Measurements from ENCODE around the gene ICAM2.
"Not testable (repeated sequence)": the region's sequence is repeated elsewhere in the genome, so short reads cannot be mapped to it uniquely, and the experiment has no call there.

Gene ICAM2

GRCh38 chr17:63984236-63984635 is 36.2 kb downstream of the ICAM2 start:
- H3K27me3 ChIP-seq (ENCODE audit: control insufficient read depth, low read length) = no peaks in the 10 kb centered on the region
- no peak overlapping the region for H3K27ac ChIP-seq (ENCODE audit: low read depth, low read length)
- no peaks in the 10 kb centered on the region for H3K36me3 ChIP-seq (ENCODE audit: control insufficient read depth, low read length)
- no peak overlapping the region for H3K4me2 ChIP-seq (ENCODE audit: low read length)
- no peaks in the 10 kb centered on the region for H3F3A ChIP-seq (ENCODE audit: control insufficient read depth, insufficient read depth)
- no peak overlapping the region for H3K4me3 ChIP-seq (ENCODE audit: low read length)
- H3K4me1 ChIP-seq (ENCODE audit: control insufficient read depth, low read length) = no peaks in the 10 kb centered on the region
- H4K20me1 ChIP-seq (ENCODE audit: control insufficient read depth, insufficient read depth, low read depth, low read length) = no peaks in the 10 kb centered on the region
- TF ChIP-seq EZH2phosphoT487 (IDR thresholded peaks at IDR 0.05; ENCODE audit: borderline replicate concordance, low read length) (no peak), CTCF (IDR thresholded peaks at IDR 0.05; ENCODE audit: low read depth, low read length, poor library complexity, severe bottlenecking) (no peak)
- no peaks in the 10 kb centered on the region for H3K79me2 ChIP-seq (ENCODE audit: control insufficient read depth, low read length)
- H3K9me2 ChIP-seq (replicated peaks; ENCODE audit: control insufficient read depth, low read length) = no peaks in the 10 kb centered on the region
- peaks cover 14% of the 10 kb centered on the region; the same call in 1 of the 2 replicates for H3K9me3 ChIP-seq (ENCODE audit: control insufficient read depth, insufficient read depth, low read length)

GRCh38 chr17:63983320-63983719 is 37.1 kb downstream of the ICAM2 start:
- Histone ChIP-seq H3K9me2 (replicated peaks; ENCODE audit: control insufficient read depth, low read length) (no peaks in the 10 kb centered on the region), H3K4me2 (ENCODE audit: low read length) (no peak overlapping the region), H3K36me3 (ENCODE audit: control insufficient read depth, low read length) (no peaks in the 10 kb centered on the region), H3K9me3 (ENCODE audit: control insufficient read depth, insufficient read depth, low read length) (peaks cover 14% of the 10 kb centered on the region; the same call in 1 of the 2 replicates), H3K4me3 (ENCODE audit: low read length) (no peak overlapping the region), H3K4me1 (ENCODE audit: control insufficient read depth, low read length) (no peaks in the 10 kb centered on the region), H4K20me1 (ENCODE audit: control insufficient read depth, insufficient read depth, low read depth, low read length) (no peaks in the 10 kb centered on the region), H3F3A (ENCODE audit: control insufficient read depth, insufficient read depth) (no peaks in the 10 kb centered on the region), H3K27me3 (ENCODE audit: control insufficient read depth, low read length) (peaks cover 5% of the 10 kb centered on the region; the same call in 1 of the 2 replicates), H3K79me2 (ENCODE audit: control insufficient read depth, low read length) (no peaks in the 10 kb centered on the region), H3K27ac (ENCODE audit: low read depth, low read length) (no peak overlapping the region)
- TF ChIP-seq CTCF (IDR thresholded peaks at IDR 0.05; ENCODE audit: low read depth, low read length, poor library complexity, severe bottlenecking) (no peak), EZH2phosphoT487 (IDR thresholded peaks at IDR 0.05; ENCODE audit: borderline replicate concordance, low read length) (no peak)

GRCh38 chr17:63982641-63983040 is 37.8 kb downstream of the ICAM2 start:
- not testable (repeated sequence) for H3K4me1 ChIP-seq (ENCODE audit: control insufficient read depth, low read length); H3K27me3 ChIP-seq (ENCODE audit: control insufficient read depth, low read length)

GRCh38 chr17:63978272-63979200 is 41.9 kb downstream of the ICAM2 start:
- Histone ChIP-seq H3K4me1 (ENCODE audit: control insufficient read depth, low read length) (no peaks in the 10 kb centered on the region), H3K4me3 (ENCODE audit: low read length) (no peak overlapping the region), H3F3A (ENCODE audit: control insufficient read depth, insufficient read depth) (no peaks in the 10 kb centered on the region), H4K20me1 (ENCODE audit: control insufficient read depth, insufficient read depth, low read depth, low read length) (no peaks in the 10 kb centered on the region), H3K27ac (ENCODE audit: low read depth, low read length) (no peak overlapping the region), H3K79me2 (ENCODE audit: control insufficient read depth, low read length) (no peaks in the 10 kb centered on the region), H3K4me2 (ENCODE audit: low read length) (no peak overlapping the region), H3K9me2 (replicated peaks; ENCODE audit: control insufficient read depth, low read length) (no peaks in the 10 kb centered on the region), H3K9me3 (ENCODE audit: control insufficient read depth, insufficient read depth, low read length) (peaks cover 14% of the 10 kb centered on the region; the same call in 1 of the 2 replicates), H3K27me3 (ENCODE audit: control insufficient read depth, low read length) (peaks cover 37% of the 10 kb centered on the region), H3K36me3 (ENCODE audit: control insufficient read depth, low read length) (no peaks in the 10 kb centered on the region)
- no peak for TF ChIP-seq CTCF (IDR thresholded peaks at IDR 0.05; ENCODE audit: low read depth, low read length, poor library complexity, severe bottlenecking)
- TF ChIP-seq EZH2phosphoT487 (IDR thresholded peaks at IDR 0.05; ENCODE audit: borderline replicate concordance, low read length) = no peak

More at GRCh38 chr17:63982641-63983040, 37.8 kb downstream of the ICAM2 start:
- H3K27ac ChIP-seq (ENCODE audit: low read depth, low read length); H3K36me3 ChIP-seq (ENCODE audit: control insufficient read depth, low read length); H3K4me2 ChIP-seq (ENCODE audit: low read length); H3K79me2 ChIP-seq (ENCODE audit: control insufficient read depth, low read length); H3K9me2 ChIP-seq (replicated peaks; ENCODE audit: control insufficient read depth, low read length); H4K20me1 ChIP-seq (ENCODE audit: control insufficient read depth, insufficient read depth, low read depth, low read length); H3F3A ChIP-seq (ENCODE audit: control insufficient read depth, insufficient read depth); H3K4me3 ChIP-seq (ENCODE audit: low read length): not testable (repeated sequence)
- peaks cover 14% of the 10 kb centered on the region; the same call in 1 of the 2 replicates for H3K9me3 ChIP-seq (ENCODE audit: control insufficient read depth, insufficient read depth, low read length)
